AG04450 (cell line): ENCODE data around the gene CSTPP1. TPM values are rescaled to one million over a fixed set of nuclear protein-coding genes. Genes with fewer than 3 reads are reported as not detected.

Experiments
- CTCF ChIA-PET: fragments of 300-600, 350-600 bp; formaldehyde crosslinking; extraction: SDS; loops from one replicate; lab custom pipeline; 2022; ENCODE audit warnings: antibody characterized with exemption, inconsistent platforms; lab: Charles Lee
- POLR2A ChIA-PET: fragments of 350-600 bp; formaldehyde crosslinking; extraction: SDS; loops from one replicate; lab custom pipeline; 2021; ENCODE audit warnings: antibody characterized with exemption, inconsistent platforms; lab: Yijun Ruan, JAX
- DNase-seq: peaks from one replicate; pipeline ENCODE4 v3.0.0-alpha.2; 2011; ENCODE audit warnings: low read depth, low spot score
- H3K27ac ChIP-seq: one replicate; pipeline ENCODE4 v1.5.1; 2012; ENCODE audit warnings: low read depth, low read length, control low read depth
- H3K27me3 ChIP-seq: one replicate; pipeline ENCODE4 v1.6.0; 2012; ENCODE audit warnings: low read length; ENCODE audit not compliant: control insufficient read depth, insufficient read depth
- H3K4me3 ChIP-seq: 2 replicates; pipeline ENCODE4 v1.5.1; 2011; ENCODE audit warnings: mild to moderate bottlenecking, low read depth, low read length, control low read depth
- H3K9me3 ChIP-seq: 2 replicates; pipeline ENCODE4 v1.5.1; 2012; ENCODE audit warnings: low read length; ENCODE audit not compliant: control insufficient read depth, insufficient read depth
- CTCF ChIP-seq: IDR thresholded peaks from 2 replicates; pipeline ENCODE4 v1.5.1; 2011; ENCODE audit warnings: low read depth, low read length, control low read depth, inconsistent platforms
- polyA plus RNA-seq: library from polyadenylated mRNA; depleted of rRNA; stranded (reverse); fragments of >200 nt; gene quantifications from 2 replicates; pipeline ENCODE4 v1.2.3, GENCODE V29; 2011

Gene CSTPP1
- polyA plus RNA-seq, 1 experiment = 30.2 TPM

- TF ChIP-seq CTCF = no peak
- DNase-seq = no peak
- CTCF ChIA-PET = no interaction called here
- no peaks in the 10 kb centered on the region for H3K9me3 ChIP-seq
- H3K27ac ChIP-seq = no peak overlapping the region
- H3K4me3 ChIP-seq = no peak overlapping the region
- POLR2A ChIA-PET = no interaction called here
- H3K27me3 ChIP-seq = no peaks in the 10 kb centered on the region
Observed at GRCh38 chr11:46914910-46915309, 21.7 kb upstream of the CSTPP1 start.

- no peaks in the 10 kb centered on the region for H3K27me3 ChIP-seq
- no peak for DNase-seq
- ChIA-PET CTCF (interaction anchor here (0.5 to 2.6 kb wide), 15 partner anchors 10 to 458 kb away, joined by 3 to 51 read pairs (median 4); partner anchors contain the start of gene CSTPP1), POLR2A (interaction anchor here (0.5 to 1.4 kb wide), 5 partner anchors 9 to 637 kb away, joined by 4 to 7 read pairs (median 5); partner anchors contain the start of gene CSTPP1)
- peak overlapping the region; percentile 65 for H3K4me3 ChIP-seq
- TF ChIP-seq CTCF = peak; percentile 48
- no peaks in the 10 kb centered on the region for H3K9me3 ChIP-seq
- H3K27ac ChIP-seq = peak overlapping the region; percentile 57
Observed at GRCh38 chr11:46916286-46917108, 20.1 kb upstream of the CSTPP1 start.

GRCh38 chr11:46917109-46917761 is 19.3 kb upstream of the CSTPP1 start:
- Histone ChIP-seq H3K27me3 (no peaks in the 10 kb centered on the region), H3K4me3 (peak overlapping the region; percentile 65), H3K9me3 (no peaks in the 10 kb centered on the region), H3K27ac (peak overlapping the region; percentile 57)
- POLR2A ChIA-PET = interaction anchor here (0.5 to 1.4 kb wide), 6 partner anchors 10 to 638 kb away, joined by 4 to 7 read pairs (median 4); partner anchors contain the start of gene CSTPP1
- TF ChIP-seq CTCF = no peak
- DNase-seq = no peak
- CTCF ChIA-PET = interaction anchor here (0.9 to 2.6 kb wide), 11 partner anchors 10 to 342 kb away, joined by 3 to 51 read pairs (median 5); partner anchors contain the start of gene CSTPP1

DNA sequence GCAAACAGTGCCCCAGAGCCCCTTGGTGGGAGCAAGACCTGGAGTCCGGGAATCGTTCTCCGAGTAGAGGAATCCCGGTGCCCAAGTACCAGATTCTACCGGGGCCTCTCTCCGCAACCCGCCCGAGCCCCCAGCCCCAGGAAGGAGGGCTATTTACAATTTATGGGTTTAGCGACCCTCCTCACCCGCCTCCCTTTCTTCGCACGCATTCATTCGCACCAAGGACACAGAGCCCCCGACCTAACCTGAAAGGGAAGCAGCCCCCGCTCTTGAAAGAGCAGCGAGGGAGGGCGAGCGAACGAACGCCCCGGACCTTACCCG is 18.8 kb upstream of the CSTPP1 start:
- DNase-seq = no peak
- Histone ChIP-seq H3K4me3 (peak overlapping the region; percentile 65), H3K27ac (no peak overlapping the region), H3K9me3 (no peaks in the 10 kb centered on the region), H3K27me3 (no peaks in the 10 kb centered on the region)
- POLR2A ChIA-PET = interaction anchor here (0.6 to 1.4 kb wide), 2 partner anchors 19 to 235 kb away, joined by 4 read pairs; partner anchors contain the start of gene CSTPP1
- CTCF ChIA-PET = interaction anchor here (0.9 to 2.6 kb wide), 4 partner anchors 11 to 235 kb away, joined by 3 to 51 read pairs (median 10); no protein-coding TSS in a partner anchor
- TF ChIP-seq CTCF = no peak
